Loucy (cell line): ENCODE measurements around the gene INSYN2A.

Experiments
- H2AFZ ChIP-seq: fragments of 200-600 bp; sonication (generic); 2 replicates; pipeline ENCODE4 v1.6.0; 2016; ENCODE audit warnings: antibody characterized with exemption, mild to moderate bottlenecking, low read length, moderate library complexity
- H3F3A ChIP-seq: fragments of 200-600 bp; 2 replicates; pipeline ENCODE4 v1.6.0; 2016; ENCODE audit warnings: antibody characterized with exemption, low read depth, mild to moderate bottlenecking
- H3K27me3 ChIP-seq: fragments of 200-600 bp; sonication (generic); 2 replicates; pipeline ENCODE4 v1.6.1; 2014; ENCODE audit warnings: low read length, mild to moderate bottlenecking; ENCODE audit not compliant: insufficient read depth, poor library complexity, severe bottlenecking
- H3K36me3 ChIP-seq: fragments of 200-600 bp; sonication (generic); 2 replicates; pipeline ENCODE4 v1.6.1; 2016; ENCODE audit warnings: low read length; ENCODE audit not compliant: insufficient read depth
- H3K4me1 ChIP-seq: fragments of 200-600 bp; sonication (generic); 2 replicates; pipeline ENCODE4 v1.5.1; 2014; ENCODE audit warnings: low read length, mild to moderate bottlenecking; ENCODE audit not compliant: insufficient read depth, poor library complexity, severe bottlenecking
- H3K4me2 ChIP-seq: fragments of 200-600 bp; sonication (generic); 2 replicates; pipeline ENCODE4 v1.6.0; 2014; ENCODE audit warnings: antibody characterized with exemption, low read length, low read depth, mild to moderate bottlenecking; ENCODE audit not compliant: poor library complexity, severe bottlenecking
- H3K4me3 ChIP-seq: fragments of 200-600 bp; sonication (generic); 2 replicates; pipeline ENCODE4 v1.5.1; 2014; ENCODE audit warnings: low read length, mild to moderate bottlenecking, mixed read lengths; ENCODE audit not compliant: poor library complexity, severe bottlenecking
- H3K79me2 ChIP-seq: fragments of 200-600 bp; sonication (generic); 2 replicates; pipeline ENCODE4 v1.6.1; 2014; ENCODE audit warnings: low read length; ENCODE audit not compliant: insufficient read depth
- H3K9ac ChIP-seq: fragments of 200-600 bp; sonication (generic); 2 replicates; pipeline ENCODE4 v1.6.0; 2014; ENCODE audit warnings: mild to moderate bottlenecking, low read depth, low read length, moderate library complexity; ENCODE audit not compliant: poor library complexity, severe bottlenecking
- H3K9me2 ChIP-seq: fragments of 200-600 bp; sonication (generic); replicated peaks from 2 replicates; pipeline ENCODE4 v1.6.1; 2016; ENCODE audit warnings: low read depth, low read length, mixed read lengths
- H3K9me3 ChIP-seq: fragments of 200-600 bp; sonication (generic); 2 replicates; pipeline ENCODE4 v1.6.1; 2014; ENCODE audit warnings: mild to moderate bottlenecking, antibody characterized with exemption, low read length, low read depth; ENCODE audit not compliant: insufficient read depth
- H4K20me1 ChIP-seq: fragments of 200-600 bp; sonication (generic); 2 replicates; pipeline ENCODE4 v1.6.0; 2014; ENCODE audit warnings: antibody characterized with exemption, low read length, mild to moderate bottlenecking; ENCODE audit not compliant: insufficient read depth, poor library complexity, severe bottlenecking
- EZH2phosphoT487 ChIP-seq: fragments of 200-600 bp; IDR thresholded peaks from 2 replicates; pipeline ENCODE4 v1.6.1; 2018; ENCODE audit warnings: antibody characterized with exemption, mild to moderate bottlenecking, moderate library complexity, borderline replicate concordance
- TF ChIP-seq, protein P1 (sequence below): fragments of 200-600 bp; sonication (generic); conservative IDR thresholded peaks from 2 replicates; pipeline ENCODE4 v1.5.1; 2014; ENCODE audit warnings: mild to moderate bottlenecking, antibody characterized with exemption, low read length

Gene INSYN2A

DNA sequence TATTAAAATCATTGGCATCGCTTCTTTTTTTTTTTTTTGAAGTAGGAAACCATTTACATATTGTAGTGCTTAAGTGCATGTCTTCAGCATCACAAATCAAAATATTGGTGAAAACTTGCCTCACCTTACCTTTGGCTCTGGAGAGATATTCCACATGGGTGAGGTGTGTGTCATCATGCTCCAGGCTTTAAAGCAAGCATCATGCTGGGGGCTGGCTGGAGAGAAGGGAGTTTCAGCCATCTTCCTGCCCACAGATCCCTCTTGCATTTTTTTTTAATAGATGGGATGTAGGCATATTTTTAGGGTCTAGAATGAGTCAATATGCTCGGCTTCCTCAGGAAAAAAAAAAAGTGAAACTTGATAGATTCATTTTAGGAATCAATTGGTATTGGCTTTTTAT is 2.3 kb upstream of the INSYN2A start:
- Histone ChIP-seq H3K79me2 (no peaks in the 10 kb centered on the region), H4K20me1 (no peaks in the 10 kb centered on the region), H3K9me2 (no peaks in the 10 kb centered on the region), H3K9ac (no peak overlapping the region), H3K36me3 (no peaks in the 10 kb centered on the region), H3K4me2 (no peak overlapping the region), H3K27me3 (no peaks in the 10 kb centered on the region), H2AFZ (no peak overlapping the region), H3K4me3 (no peak overlapping the region), H3K4me1 (no peaks in the 10 kb centered on the region), H3F3A (no peaks in the 10 kb centered on the region), H3K9me3 (no peaks in the 10 kb centered on the region; the same call in 1 of the 2 replicates)
- TF ChIP-seq, protein P1, sequence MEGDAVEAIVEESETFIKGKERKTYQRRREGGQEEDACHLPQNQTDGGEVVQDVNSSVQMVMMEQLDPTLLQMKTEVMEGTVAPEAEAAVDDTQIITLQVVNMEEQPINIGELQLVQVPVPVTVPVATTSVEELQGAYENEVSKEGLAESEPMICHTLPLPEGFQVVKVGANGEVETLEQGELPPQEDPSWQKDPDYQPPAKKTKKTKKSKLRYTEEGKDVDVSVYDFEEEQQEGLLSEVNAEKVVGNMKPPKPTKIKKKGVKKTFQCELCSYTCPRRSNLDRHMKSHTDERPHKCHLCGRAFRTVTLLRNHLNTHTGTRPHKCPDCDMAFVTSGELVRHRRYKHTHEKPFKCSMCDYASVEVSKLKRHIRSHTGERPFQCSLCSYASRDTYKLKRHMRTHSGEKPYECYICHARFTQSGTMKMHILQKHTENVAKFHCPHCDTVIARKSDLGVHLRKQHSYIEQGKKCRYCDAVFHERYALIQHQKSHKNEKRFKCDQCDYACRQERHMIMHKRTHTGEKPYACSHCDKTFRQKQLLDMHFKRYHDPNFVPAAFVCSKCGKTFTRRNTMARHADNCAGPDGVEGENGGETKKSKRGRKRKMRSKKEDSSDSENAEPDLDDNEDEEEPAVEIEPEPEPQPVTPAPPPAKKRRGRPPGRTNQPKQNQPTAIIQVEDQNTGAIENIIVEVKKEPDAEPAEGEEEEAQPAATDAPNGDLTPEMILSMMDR: no peak
- TF ChIP-seq EZH2phosphoT487: no peak

DNA sequence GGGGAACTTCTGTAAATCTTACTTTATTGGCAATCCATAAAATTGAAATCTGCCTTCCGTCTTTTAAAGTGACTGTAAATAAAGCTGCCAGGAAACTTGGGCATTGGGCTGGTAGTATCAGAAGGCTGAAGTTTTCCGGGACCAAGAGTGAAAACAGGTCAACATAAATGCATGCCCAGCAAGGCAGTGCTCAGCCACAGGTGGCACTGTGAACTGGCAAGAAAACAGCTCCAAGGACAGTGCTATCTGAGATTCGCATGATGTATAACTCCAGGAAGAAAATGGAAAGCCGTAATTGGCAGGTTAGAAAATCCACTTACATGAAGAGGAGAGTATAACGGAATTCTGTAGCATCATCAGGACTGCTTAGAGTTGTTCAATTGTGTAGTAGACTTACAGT is 1.9 kb upstream of the INSYN2A start:
- Histone ChIP-seq H4K20me1 (no peaks in the 10 kb centered on the region), H3K9me3 (no peaks in the 10 kb centered on the region; the same call in 1 of the 2 replicates), H3K9ac (no peak overlapping the region), H3K4me3 (no peak overlapping the region), H2AFZ (no peak overlapping the region), H3K9me2 (no peaks in the 10 kb centered on the region), H3K27me3 (no peaks in the 10 kb centered on the region), H3K36me3 (no peaks in the 10 kb centered on the region), H3K4me1 (no peaks in the 10 kb centered on the region), H3K79me2 (no peaks in the 10 kb centered on the region), H3K4me2 (no peak overlapping the region), H3F3A (no peaks in the 10 kb centered on the region)
- no peak for TF ChIP-seq EZH2phosphoT487
- TF ChIP-seq, protein P1: no peak

GRCh38 chr10:127197154-127197432 is 702 bp upstream of the INSYN2A start:
- no peaks in the 10 kb centered on the region for H4K20me1 ChIP-seq
- H3K4me2 ChIP-seq: no peak overlapping the region
- H3K36me3 ChIP-seq: no peaks in the 10 kb centered on the region
- no peaks in the 10 kb centered on the region; the same call in 1 of the 2 replicates for H3K9me3 ChIP-seq
- H3K9me2 ChIP-seq: no peaks in the 10 kb centered on the region
- H3K27me3 ChIP-seq: no peaks in the 10 kb centered on the region
- H3F3A ChIP-seq: no peaks in the 10 kb centered on the region
- TF ChIP-seq EZH2phosphoT487: no peak
- TF ChIP-seq, protein P1: no peak
- H2AFZ ChIP-seq: no peak overlapping the region
- H3K9ac ChIP-seq: no peak overlapping the region
- no peak overlapping the region for H3K4me3 ChIP-seq
- H3K79me2 ChIP-seq: no peaks in the 10 kb centered on the region
- H3K4me1 ChIP-seq: no peaks in the 10 kb centered on the region
